ENCODE results near the gene RIN3. TPM values are rescaled to one million over a fixed set of nuclear protein-coding genes. Genes with fewer than 3 reads are reported as not detected.

RIN3 gene
- polyA plus RNA-seq, 3 donors = 42.8 to 144 (median 54.6) TPM

GRCh38 chr14:92464716-92465115, 48.9 kb upstream of the RIN3 start:
- H3K36me3 ChIP-seq (replicated peaks in 1 of 2; ENCODE audit: control insufficient read depth in 1 of 2, insufficient read depth in 2 of 2, low read length in 2 of 2) = peaks cover 2 to 38% of the 10 kb centered on the region in 2 donors
- peaks cover 44 to 76% of the 10 kb centered on the region in 2 donors for H3K36me3 Mint-ChIP-seq
- intact Hi-C loops (cut with micrococcal nuclease) = loop anchor here (5.0 to 10.0 kb wide), 3 partner anchors 50 to 188 kb away; partner anchors contain the start of gene RIN3 (in 1 of the 2)
- H3K4me3 Mint-ChIP-seq = no peak overlapping the region
- no peak for DNase-seq
- H3K79me2 ChIP-seq (ENCODE audit: insufficient read depth, low read length) = peaks cover 94% of the 10 kb centered on the region
- no peak for TF ChIP-seq CTCF (IDR thresholded peaks at IDR 0.05)
- peak overlapping the region; percentile 78 to 94 (median 92) for H3K27ac Mint-ChIP-seq
- WGBS (ENCODE audit: insufficient coverage) = 97% methylated on average over 8 of the region's 9 CpGs
- peak overlapping the region; percentile 78 to 90 for H3K27ac ChIP-seq (ENCODE audit: low read depth in 1 of 2, low read length in 2 of 2)
- H3K4me1 ChIP-seq (ENCODE audit: control insufficient read depth in 1 of 2, insufficient read depth in 2 of 2, low read length in 2 of 2) = peaks cover 69 to 74% of the 10 kb centered on the region in 2 donors
- no peak overlapping the region for H3K4me2 ChIP-seq (replicated peaks; ENCODE audit: extremely low read depth, low read length, poor library complexity, severe bottlenecking)
- no peaks in the 10 kb centered on the region for H3K27me3 ChIP-seq (ENCODE audit: control insufficient read depth in 2 of 2, insufficient read depth in 2 of 2, low read length in 2 of 2)
- no peak overlapping the region for H2AFZ ChIP-seq (ENCODE audit: insufficient read depth, low read depth, low read length, poor library complexity, severe bottlenecking)
- peaks cover 65% of the 10 kb centered on the region for H3K4me1 Mint-ChIP-seq
- H3K9ac ChIP-seq (ENCODE audit: insufficient read depth, low read length, poor library complexity, severe bottlenecking) = no peak overlapping the region
- H3K27me3 Mint-ChIP-seq (ENCODE audit: low read depth in 3 of 3) = no peaks in the 10 kb centered on the region
- no peak overlapping the region for H3K4me3 ChIP-seq (replicated peaks in 1 of 3; ENCODE audit: low read depth in 2 of 3, low read length in 3 of 3)
- H3K9me3 Mint-ChIP-seq = peaks cover 0 to 12% (median 0%) of the 10 kb centered on the region in 7 donors
- no peaks in the 10 kb centered on the region for H3K9me3 ChIP-seq (replicated peaks in 1 of 2; ENCODE audit: control insufficient read depth in 1 of 2, insufficient read depth in 1 of 2, low read length in 2 of 2)
- H4K20me1 ChIP-seq (ENCODE audit: insufficient read depth, low read length) = peaks cover 28% of the 10 kb centered on the region

GRCh38 chr14:92465353-92466055, 48.1 kb upstream of the RIN3 start:
- intact Hi-C loops (cut with micrococcal nuclease) = loop anchor here in 1 of 2 donors (10.0 kb wide), 1 partner anchor 49 kb away; the partner anchor contains the start of gene RIN3
- peaks cover 67 to 74% of the 10 kb centered on the region in 2 donors for H3K4me1 ChIP-seq (ENCODE audit: control insufficient read depth in 1 of 2, insufficient read depth in 2 of 2, low read length in 2 of 2)
- H3K27me3 ChIP-seq (ENCODE audit: control insufficient read depth in 2 of 2, insufficient read depth in 2 of 2, low read length in 2 of 2) = no peaks in the 10 kb centered on the region
- H3K9ac ChIP-seq (ENCODE audit: insufficient read depth, low read length, poor library complexity, severe bottlenecking) = peak overlapping the region; percentile 16
- Mint-ChIP-seq H3K9me3 (peaks cover 0 to 12% (median 0%) of the 10 kb centered on the region in 7 donors), H3K27ac (peak overlapping the region; percentile 85 to 94 (median 92)), H3K4me1 (peaks cover 65% of the 10 kb centered on the region), H3K36me3 (peaks cover 52 to 84% of the 10 kb centered on the region in 2 donors), H3K27me3 (ENCODE audit: low read depth in 3 of 3) (no peaks in the 10 kb centered on the region), H3K4me3 (peak overlapping the region; percentile 0 to 25)
- H3K4me2 ChIP-seq (replicated peaks; ENCODE audit: extremely low read depth, low read length, poor library complexity, severe bottlenecking) = peak overlapping the region; percentile 17
- no peak overlapping the region for H3K4me3 ChIP-seq (replicated peaks in 1 of 3; ENCODE audit: low read depth in 2 of 3, low read length in 3 of 3)
- no peak overlapping the region for H2AFZ ChIP-seq (ENCODE audit: insufficient read depth, low read depth, low read length, poor library complexity, severe bottlenecking)
- peaks cover 2 to 38% of the 10 kb centered on the region in 2 donors for H3K36me3 ChIP-seq (replicated peaks in 1 of 2; ENCODE audit: control insufficient read depth in 1 of 2, insufficient read depth in 2 of 2, low read length in 2 of 2)
- H3K27ac ChIP-seq (ENCODE audit: low read depth in 1 of 2, low read length in 2 of 2) = peak overlapping the region; percentile 78 to 90
- H4K20me1 ChIP-seq (ENCODE audit: insufficient read depth, low read length) = peaks cover 28% of the 10 kb centered on the region
- 95% methylated on average over 8 of the region's 13 CpGs for WGBS (ENCODE audit: insufficient coverage)
- no peaks in the 10 kb centered on the region for H3K9me3 ChIP-seq (replicated peaks in 1 of 2; ENCODE audit: control insufficient read depth in 1 of 2, insufficient read depth in 1 of 2, low read length in 2 of 2)
- peak in 1 of 3 donors; percentile 38 for DNase-seq
- no peak for TF ChIP-seq CTCF (IDR thresholded peaks at IDR 0.05)
- peaks cover 100% of the 10 kb centered on the region for H3K79me2 ChIP-seq (ENCODE audit: insufficient read depth, low read length)
